Upper lobe of left lung (tissue), 6 donors: ENCODE measurements around the gene CCDC12. TPM values are rescaled to one million over a fixed set of nuclear protein-coding genes. Genes with fewer than 3 reads are reported as not detected.

Source experiments
- ATAC-seq, 2 donors: fragments of 200-7000 bp; cut with Tn5 transposase; one replicate each; pipeline ENCODE4 v1.9.1; 2022; ENCODE audit warnings: mild to moderate bottlenecking in 2 of 2, moderate library complexity in 2 of 2; ENCODE audit not compliant: low FRiP score in 2 of 2
- DNase-seq, 2 donors: peaks; one replicate each; pipeline ENCODE4 v3.0.0-alpha.2; 2019 to 2020
- H3K27ac ChIP-seq, 4 donors: fragments of 200-600 bp; sonication (generic); one replicate each; pipeline ENCODE4 v1.5.1; 2016 to 2019
- H3K27me3 ChIP-seq, 4 donors: fragments of 200-600 bp; sonication (generic); one replicate each; pipeline ENCODE4 v1.5.1; 2017 to 2019
- H3K36me3 ChIP-seq, 4 donors: fragments of 200-600 bp; sonication (generic); one replicate each; pipeline ENCODE4 v1.5.1; 2016 to 2019
- H3K4me1 ChIP-seq, 4 donors: fragments of 200-600 bp; sonication (generic); one replicate each; pipeline ENCODE4 v1.5.1; 2018 to 2019
- H3K4me3 ChIP-seq, 4 donors: fragments of 200-600 bp; sonication (generic); one replicate each; pipeline ENCODE4 v1.5.1; 2017 to 2019; ENCODE audit warnings: mild to moderate bottlenecking in 2 of 4, moderate library complexity in 1 of 4
- H3K9me3 ChIP-seq, 4 donors: fragments of 200-600 bp; sonication (generic); one replicate each; pipeline ENCODE4 v1.5.1; 2018 to 2019
- EP300 ChIP-seq, 4 donors: sonication (generic); formaldehyde crosslinking; IDR thresholded peaks; one replicate each; pipeline ENCODE4 v1.5.1; 2017; ENCODE audit warnings: antibody characterized with exemption in 4 of 4, control low read depth in 2 of 4
- POLR2A ChIP-seq, 4 donors: fragments of 450-650 bp; IDR thresholded peaks; one replicate each; pipeline ENCODE4 v1.5.1; 2016 to 2017; ENCODE audit warnings: antibody characterized with exemption in 4 of 4, mild to moderate bottlenecking in 2 of 4
- POLR2AphosphoS5 ChIP-seq, 2 donors: sonication (generic); formaldehyde crosslinking; IDR thresholded peaks; one replicate each; pipeline ENCODE4 v1.5.1; 2017; ENCODE audit warnings: antibody characterized with exemption in 2 of 2
- WGBS, 2 donors: methylation state at CpG; one replicate each; pipeline ENCODE4 v1.1.5; 2017 to 2018; 5-methylcytosine and 5-hydroxymethylcytosine counted together
- total RNA-seq, 6 donors: library from RNA; depleted of rRNA in 4 of 6; stranded (reverse); fragments of >200 nt in 4 of 6; gene quantifications; one replicate each; pipeline versions ENCODE4 v1.1.0 to v1.2.1, GENCODE V29; 2016 to 2021
- TF ChIP-seq, protein P1 (sequence below), 6 experiments: fragments of 450-650 bp in 4 of 6; fragments of 200-600 bp in 2 of 6; sonication (generic) in 2 of 6; IDR thresholded peaks; one replicate each; pipeline ENCODE4 v1.5.1; 2016 to 2019; ENCODE audit warnings: antibody characterized with exemption in 6 of 6
- donor health status: DM: no; HTN: no; CAD: no; lungs with moderate emphysema.
- donor health status: DM: no; HTN: yes; CAD: no; lungs with severe emphysema.

The CCDC12 gene
- total RNA-seq, 6 donors from 2014 or later, result 42.3 to 93.2 (median 69.8) TPM

DNA sequence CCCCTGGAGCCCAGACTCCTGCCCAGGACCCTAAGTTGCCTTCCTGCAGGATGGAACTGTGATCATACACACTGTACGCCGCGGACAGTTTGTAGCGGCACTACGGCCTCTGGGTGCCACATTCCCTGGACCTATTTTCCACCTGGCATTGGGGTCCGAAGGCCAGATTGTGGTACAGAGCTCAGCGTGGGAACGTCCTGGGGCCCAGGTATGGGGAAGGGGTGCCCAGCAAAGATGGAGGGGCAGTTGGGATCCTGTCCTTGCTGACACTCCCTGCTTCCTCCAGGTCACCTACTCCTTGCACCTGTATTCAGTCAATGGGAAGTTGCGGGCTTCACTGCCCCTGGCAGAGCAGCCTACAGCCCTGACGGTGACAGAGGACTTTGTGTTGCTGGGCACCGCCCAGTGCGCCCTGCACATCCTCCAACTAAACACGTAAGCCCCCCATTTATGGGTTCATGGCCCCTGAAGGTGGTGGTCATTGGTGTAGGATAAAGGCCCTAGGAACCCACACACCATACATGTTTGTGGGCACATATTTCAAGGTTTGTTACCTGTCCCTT is 31.8 kb upstream of the CCDC12 start:
- TF ChIP-seq POLR2AphosphoS5 (IDR thresholded peaks at IDR 0.05) (no peak), POLR2A (IDR thresholded peaks at IDR 0.05) (no peak), EP300 (IDR thresholded peaks at IDR 0.05) (no peak)
- TF ChIP-seq, protein P1, sequence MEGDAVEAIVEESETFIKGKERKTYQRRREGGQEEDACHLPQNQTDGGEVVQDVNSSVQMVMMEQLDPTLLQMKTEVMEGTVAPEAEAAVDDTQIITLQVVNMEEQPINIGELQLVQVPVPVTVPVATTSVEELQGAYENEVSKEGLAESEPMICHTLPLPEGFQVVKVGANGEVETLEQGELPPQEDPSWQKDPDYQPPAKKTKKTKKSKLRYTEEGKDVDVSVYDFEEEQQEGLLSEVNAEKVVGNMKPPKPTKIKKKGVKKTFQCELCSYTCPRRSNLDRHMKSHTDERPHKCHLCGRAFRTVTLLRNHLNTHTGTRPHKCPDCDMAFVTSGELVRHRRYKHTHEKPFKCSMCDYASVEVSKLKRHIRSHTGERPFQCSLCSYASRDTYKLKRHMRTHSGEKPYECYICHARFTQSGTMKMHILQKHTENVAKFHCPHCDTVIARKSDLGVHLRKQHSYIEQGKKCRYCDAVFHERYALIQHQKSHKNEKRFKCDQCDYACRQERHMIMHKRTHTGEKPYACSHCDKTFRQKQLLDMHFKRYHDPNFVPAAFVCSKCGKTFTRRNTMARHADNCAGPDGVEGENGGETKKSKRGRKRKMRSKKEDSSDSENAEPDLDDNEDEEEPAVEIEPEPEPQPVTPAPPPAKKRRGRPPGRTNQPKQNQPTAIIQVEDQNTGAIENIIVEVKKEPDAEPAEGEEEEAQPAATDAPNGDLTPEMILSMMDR (IDR thresholded peaks at IDR 0.05), result no peak

DNA sequence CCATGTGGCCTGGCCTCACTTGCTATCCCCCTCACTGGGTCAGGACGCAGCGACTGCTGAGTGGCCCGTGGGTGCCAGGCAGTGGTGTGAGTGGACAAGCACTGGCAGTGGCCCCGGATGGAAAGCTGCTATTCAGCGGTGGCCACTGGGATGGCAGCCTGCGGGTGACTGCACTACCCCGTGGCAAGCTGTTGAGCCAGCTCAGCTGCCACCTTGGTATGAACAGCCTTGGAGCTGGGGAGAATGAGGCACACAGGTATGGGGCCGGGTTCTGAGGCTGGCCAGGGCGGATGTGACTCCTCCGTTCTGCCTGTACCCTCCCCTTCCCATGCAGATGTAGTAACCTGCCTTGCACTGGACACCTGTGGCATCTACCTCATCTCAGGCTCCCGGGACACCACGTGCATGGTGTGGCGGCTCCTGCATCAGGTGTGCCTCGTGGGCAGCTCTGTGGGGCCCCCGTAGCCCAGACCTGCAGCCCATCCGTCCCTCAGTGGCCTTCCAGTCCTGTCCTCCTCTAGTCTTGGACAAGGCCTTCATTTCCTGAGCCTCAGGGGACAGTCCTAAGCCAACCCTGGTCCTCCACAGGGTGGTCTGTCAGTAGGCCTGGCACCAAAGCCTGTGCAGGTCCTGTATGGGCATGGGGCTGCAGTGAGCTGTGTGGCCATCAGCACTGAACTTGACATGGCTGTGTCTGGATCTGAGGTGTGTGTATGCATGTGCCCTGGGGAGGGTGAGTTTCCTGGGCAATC is 31.1 kb upstream of the CCDC12 start:
- Histone ChIP-seq H3K27ac (no peak overlapping the region), H3K36me3 (peaks cover 3 to 65% (median 47%) of the 10 kb centered on the region in 4 donors), H3K9me3 (no peaks in the 10 kb centered on the region), H3K4me1 (peaks cover 11 to 20% (median 14%) of the 10 kb centered on the region in 4 donors), H3K27me3 (no peaks in the 10 kb centered on the region), H3K4me3 (no peak overlapping the region)
- no peak for DNase-seq
- TF ChIP-seq EP300 (IDR thresholded peaks at IDR 0.05) (no peak), POLR2AphosphoS5 (IDR thresholded peaks at IDR 0.05) (no peak), POLR2A (IDR thresholded peaks at IDR 0.05) (no peak)
- TF ChIP-seq, protein P1 (IDR thresholded peaks at IDR 0.05), result no peak
- 86 to 91% methylated on average over 6 to 11 of the region's 16 CpGs for WGBS, 2 donors
- ATAC-seq, result no peak

More for the DNA sequence above, 31.8 kb upstream of the CCDC12 start:
- DNase-seq (no peak), ATAC-seq (no peak)
- peak overlapping the region in 1 of 4 donors; percentile 53 for H3K4me3 ChIP-seq
- no peaks in the 10 kb centered on the region for H3K27me3 ChIP-seq
- peak overlapping the region in 3 of 4 donors; percentile 86 to 91 (median 87) for H3K27ac ChIP-seq
- H3K4me1 ChIP-seq, result peaks cover 11 to 20% (median 14%) of the 10 kb centered on the region in 4 donors
- WGBS, 2 donors, result 97 to 100% methylated on average over 7 to 13 of the region's 13 CpGs
- H3K9me3 ChIP-seq, result no peaks in the 10 kb centered on the region
- H3K36me3 ChIP-seq, result peaks cover 3 to 65% (median 41%) of the 10 kb centered on the region in 4 donors

DNA sequence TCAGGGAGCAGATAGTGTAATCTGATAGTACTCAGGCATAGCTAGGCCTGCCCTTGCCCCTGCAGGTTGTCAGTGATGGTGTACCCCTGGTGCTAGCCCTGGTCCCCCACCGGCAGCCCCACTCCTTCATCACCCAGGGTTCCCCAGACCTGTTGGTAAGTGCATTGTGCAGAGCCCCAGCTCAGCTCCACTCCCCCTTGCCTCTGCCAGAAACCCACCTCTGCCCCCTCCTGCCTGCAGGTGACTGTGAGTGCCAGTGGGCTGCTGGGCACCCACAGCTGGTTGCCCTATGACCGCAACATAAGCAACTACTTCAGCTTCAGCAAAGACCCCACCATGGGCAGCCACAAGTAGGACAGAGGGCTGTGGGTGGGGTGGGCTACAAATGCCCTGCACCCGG is 30.5 kb upstream of the CCDC12 start:
- TF ChIP-seq, protein P1 (IDR thresholded peaks at IDR 0.05), result no peak
- TF ChIP-seq EP300 (IDR thresholded peaks at IDR 0.05) (no peak), POLR2A (IDR thresholded peaks at IDR 0.05) (no peak), POLR2AphosphoS5 (IDR thresholded peaks at IDR 0.05) (no peak)
- H3K27ac ChIP-seq, result no peak overlapping the region
- ATAC-seq (no peak), DNase-seq (no peak)
- H3K4me3 ChIP-seq, result no peak overlapping the region
- peaks cover 11 to 20% (median 14%) of the 10 kb centered on the region in 4 donors for H3K4me1 ChIP-seq
- 94% methylated on average over 3 of the region's 3 CpGs; no CpG with 5 or more reads in 1 of the 2 donors for WGBS, 2 donors
- H3K36me3 ChIP-seq, result peaks cover 9 to 68% (median 54%) of the 10 kb centered on the region in 4 donors
- no peaks in the 10 kb centered on the region for H3K27me3 ChIP-seq
- H3K9me3 ChIP-seq, result no peaks in the 10 kb centered on the region

DNA sequence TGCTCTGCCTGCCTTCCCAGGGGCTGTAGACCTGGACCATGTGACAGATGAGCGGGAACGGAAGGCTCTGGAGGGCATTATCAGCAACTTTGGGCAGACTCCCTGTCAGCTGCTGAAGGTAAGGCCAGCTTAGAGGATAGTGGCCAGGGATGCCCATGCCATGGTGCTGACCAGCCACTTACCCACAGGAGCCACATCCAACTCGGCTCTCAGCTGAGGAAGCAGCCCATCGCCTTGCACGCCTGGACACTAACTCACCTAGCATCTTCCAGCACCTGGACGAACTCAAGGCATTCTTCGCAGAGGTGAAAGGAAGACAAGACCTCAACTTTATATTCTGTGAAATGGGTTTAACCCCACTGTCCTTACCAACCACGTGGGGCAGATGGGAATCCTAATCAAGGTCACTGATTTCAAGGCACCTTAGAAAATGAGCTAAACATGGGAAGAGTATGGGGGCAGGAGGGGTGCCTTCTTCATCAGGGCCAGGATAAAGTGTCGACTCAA is 29.7 kb upstream of the CCDC12 start:
- no peak for ATAC-seq
- peaks cover 11 to 20% (median 14%) of the 10 kb centered on the region in 4 donors for H3K4me1 ChIP-seq
- no peak for DNase-seq
- H3K4me3 ChIP-seq, result no peak overlapping the region
- H3K36me3 ChIP-seq, result peaks cover 9 to 76% (median 62%) of the 10 kb centered on the region in 4 donors
- H3K27ac ChIP-seq, result no peak overlapping the region
- H3K27me3 ChIP-seq, result no peaks in the 10 kb centered on the region
- no peaks in the 10 kb centered on the region for H3K9me3 ChIP-seq
- 89 to 91% methylated on average over 5 to 9 of the region's 9 CpGs for WGBS, 2 donors
- no peak for TF ChIP-seq POLR2A (IDR thresholded peaks at IDR 0.05)
- TF ChIP-seq POLR2AphosphoS5 (IDR thresholded peaks at IDR 0.05), result no peak
- TF ChIP-seq EP300 (IDR thresholded peaks at IDR 0.05), result no peak
- TF ChIP-seq, protein P1 (IDR thresholded peaks at IDR 0.05), result no peak
